GM18870 (cell line): ENCODE results near the gene STARD13.
"Not testable (repeated sequence)": the region's sequence is repeated elsewhere in the genome, so short reads cannot be mapped to it uniquely, and the experiment has no call there.

Experiments
- ATAC-seq: cut with Tn5 transposase; IDR thresholded peaks from one replicate; pipeline ENCODE4 v1.9.1; 2021; ENCODE audit warnings: moderate library complexity; ENCODE audit not compliant: unreplicated experiment

Gene STARD13

DNA sequence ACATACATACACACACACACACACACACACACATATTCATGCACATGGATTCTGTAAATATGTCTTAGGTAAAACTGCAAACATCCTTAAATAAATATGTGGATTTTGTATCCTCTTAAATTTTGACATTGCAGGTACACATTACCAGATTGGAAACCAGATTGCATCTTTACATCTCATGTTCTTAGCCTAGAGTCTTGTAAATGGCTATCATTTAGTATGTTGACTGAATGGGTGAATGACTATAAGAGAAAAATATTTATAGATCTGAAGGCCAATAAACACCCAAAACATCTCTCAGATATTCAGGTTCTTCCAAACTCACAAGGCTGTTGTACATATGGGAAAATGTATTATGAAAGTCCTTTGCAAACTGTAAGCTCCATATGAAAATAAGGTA lies 104.3 kb downstream of the STARD13 start:
- ATAC-seq = no peak

DNA sequence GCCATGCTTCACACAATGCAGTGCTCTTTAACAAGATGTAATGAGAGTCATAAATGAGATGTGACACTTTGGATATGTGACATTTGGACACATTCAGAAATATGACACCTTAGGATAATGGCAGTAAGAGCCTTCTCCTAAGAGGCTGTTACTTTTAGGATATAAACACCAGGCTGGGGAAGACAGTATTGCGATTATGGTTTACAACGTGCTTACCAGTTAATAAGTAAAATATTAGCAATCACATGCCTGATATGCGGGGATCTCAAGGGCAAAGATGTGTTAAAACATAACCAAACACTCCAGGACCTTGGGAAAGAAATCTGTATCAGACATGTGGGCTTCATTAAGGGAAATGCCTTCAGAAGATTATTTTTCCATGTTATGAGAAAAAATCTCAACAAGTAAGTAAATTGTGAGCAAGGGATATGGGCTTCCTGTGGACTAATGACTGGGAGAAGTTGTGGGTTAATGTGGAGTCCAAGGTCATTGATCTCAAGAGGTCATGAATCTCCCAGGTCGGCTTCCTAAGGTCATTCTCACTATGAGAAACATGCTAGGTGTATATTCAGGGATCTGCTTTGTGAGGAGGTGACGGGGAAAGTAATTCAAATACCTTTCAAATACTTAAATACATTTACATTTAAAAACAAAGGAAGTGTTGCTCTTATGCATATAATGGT lies 105.3 kb downstream of the STARD13 start:
- no peak for ATAC-seq

DNA sequence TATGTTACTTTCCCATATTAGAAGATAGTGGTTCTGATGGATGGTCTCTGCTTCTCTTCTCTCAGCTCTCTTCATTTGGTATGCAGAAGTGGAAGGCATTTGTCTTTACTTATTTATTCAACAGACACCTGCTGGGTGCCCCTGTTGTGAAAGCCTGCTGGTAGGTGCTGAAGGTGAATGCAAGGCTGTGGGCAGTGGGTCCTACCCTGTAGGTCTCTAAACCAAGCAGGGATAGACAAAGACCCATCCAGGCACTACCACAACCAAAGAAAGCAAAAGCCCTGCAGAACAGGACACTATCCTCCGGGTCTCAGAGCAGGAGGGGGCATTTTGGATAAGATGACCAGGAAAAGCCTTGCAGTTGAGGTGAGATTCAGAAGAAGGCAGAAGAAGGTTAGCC lies 106.1 kb downstream of the STARD13 start:
- ATAC-seq = no peak

DNA sequence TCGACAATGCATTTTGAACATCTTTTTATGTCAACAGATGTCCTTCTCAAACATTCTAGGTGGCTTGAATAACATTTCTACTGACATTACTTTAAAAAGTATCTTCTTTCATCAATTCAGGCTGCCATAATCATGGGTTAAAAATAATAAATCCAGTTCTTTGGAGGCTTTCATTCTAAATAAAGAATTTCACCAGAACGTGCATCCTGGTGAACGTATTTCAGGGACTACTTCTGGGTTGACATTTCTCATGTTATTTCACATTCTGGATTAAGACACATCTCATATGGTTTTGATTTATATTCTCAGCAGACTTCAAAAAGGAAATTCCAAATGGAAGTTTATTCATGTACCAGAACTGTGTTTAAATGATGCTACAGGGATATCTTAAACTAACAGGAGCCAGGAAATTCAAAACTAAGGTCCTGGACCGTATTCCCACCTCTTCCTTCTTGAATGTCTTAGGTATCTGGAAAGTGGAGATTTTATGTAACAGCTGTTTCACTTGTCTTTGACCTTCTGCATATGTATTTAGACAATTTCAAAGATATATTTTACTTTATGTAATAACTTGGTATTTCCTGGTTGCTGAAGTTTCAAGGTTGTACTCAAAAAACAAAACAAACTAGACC lies 107.2 kb downstream of the STARD13 start:
- ATAC-seq = no peak

DNA sequence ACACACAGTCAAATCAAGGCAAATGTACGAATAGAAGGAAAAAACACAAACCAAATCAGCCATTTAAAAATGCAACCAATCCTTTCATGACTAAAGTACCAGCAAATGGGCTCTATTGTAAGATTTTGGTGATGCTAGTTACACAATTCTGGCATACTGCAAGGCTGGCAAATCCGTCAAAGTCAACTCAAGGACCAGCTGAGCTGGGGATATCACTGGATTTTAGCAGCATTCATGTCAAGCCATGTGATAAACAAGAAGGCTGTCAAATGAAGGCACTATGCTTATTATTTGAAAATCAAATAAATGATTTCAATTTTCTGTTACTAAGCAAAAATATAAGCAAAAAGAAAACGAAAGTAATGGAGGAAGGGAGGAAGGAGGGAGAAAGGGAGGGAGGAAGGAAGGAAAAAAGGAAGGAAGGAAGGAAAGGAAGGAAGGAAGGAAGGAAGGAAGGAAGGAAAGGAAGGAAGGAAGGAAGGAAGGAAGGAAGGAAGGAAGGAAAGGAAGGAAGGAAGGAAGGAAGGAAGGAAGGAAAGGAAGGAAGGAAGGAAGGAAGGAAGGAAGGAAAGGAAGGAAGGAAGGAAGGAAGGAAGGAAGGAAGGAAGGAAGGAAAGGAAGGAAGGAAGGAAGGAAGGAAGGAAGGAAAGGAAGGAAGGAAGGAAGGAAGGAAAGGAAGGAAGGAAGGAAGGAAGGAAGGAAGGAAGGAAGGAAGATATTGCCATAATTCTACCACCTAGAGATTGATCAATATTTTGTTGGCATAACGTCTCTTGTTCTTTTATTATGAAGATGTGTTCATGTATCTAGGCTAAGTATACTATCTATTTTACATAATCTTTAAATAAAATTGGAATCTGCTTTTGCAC lies 108.0 kb downstream of the STARD13 start:
- ATAC-seq = not testable (repeated sequence)

DNA sequence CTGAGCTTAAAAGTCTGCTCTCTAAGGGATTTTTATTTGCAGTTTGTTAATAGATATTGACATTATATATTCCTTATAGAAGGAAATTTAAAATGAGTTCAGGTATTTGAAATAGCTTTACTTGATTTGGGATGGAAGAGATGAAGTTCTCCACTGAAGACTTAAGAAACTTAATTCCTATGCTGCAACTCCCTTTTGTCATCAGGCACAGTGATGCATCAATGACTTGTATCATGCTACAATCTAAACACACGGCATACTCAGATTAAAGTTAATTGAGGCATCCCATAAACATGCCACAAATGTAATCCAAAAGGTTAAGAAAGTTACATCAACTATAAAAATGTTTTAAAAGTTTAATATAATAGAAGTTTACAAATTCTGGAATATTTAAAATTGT lies 109.0 kb downstream of the STARD13 start:
- ATAC-seq = no peak

DNA sequence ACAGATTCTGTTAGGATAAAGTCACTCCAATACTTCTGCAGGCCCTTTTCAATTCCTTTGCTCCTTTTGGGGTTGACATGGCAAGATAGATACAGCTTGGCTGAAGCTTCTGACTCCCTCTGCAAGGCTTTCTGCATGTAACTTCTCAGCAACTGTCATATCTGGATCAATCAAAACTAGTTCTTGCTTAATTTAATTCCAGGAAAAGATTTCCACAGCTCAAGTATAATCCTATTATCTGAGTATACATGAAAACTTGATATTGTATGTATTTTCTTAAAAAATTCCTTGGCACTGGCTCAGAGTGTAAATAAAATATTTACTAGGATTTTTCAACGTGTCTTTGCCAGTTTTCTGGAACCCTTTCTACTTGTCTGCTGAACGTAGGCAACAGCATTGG lies 109.6 kb downstream of the STARD13 start:
- ATAC-seq = no peak

DNA sequence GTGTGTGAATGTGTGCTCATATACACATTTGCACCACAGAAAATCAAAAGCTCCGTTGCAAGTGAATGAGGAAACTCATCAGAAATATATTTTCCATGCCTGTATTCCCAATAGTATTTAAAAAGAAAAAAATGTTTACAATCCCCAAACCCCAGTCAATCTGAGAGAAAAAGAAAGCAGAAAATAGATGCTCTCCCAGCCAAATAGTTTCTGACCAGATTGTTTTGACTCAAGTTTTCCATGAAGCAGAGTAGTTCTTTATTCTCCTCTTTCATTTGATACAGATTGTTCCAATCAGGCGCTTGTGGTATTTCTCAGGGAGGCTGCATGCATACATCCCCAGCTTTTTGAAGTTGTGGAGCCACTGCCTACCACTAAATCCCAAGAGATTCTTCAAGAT lies 110.6 kb downstream of the STARD13 start:
- ATAC-seq = no peak

DNA sequence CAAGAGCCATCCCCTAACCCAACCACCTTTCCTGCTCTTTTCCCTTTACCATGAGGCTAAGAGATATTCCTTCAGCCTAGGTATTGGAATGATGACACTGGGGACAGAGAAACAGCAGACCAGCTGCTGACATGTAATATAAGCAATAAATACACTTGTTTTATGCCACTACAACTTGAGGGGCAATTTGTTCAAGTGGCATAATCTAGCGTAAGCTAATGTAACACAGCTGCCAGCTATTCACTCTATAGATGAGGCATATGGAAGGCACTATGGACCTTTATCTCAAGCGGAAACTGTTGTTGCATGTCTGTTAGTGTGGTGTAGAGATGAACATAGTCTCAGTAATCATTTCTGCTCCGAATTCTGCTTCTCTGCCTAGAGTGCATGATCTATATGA lies 111.1 kb downstream of the STARD13 start:
- no peak for ATAC-seq

DNA sequence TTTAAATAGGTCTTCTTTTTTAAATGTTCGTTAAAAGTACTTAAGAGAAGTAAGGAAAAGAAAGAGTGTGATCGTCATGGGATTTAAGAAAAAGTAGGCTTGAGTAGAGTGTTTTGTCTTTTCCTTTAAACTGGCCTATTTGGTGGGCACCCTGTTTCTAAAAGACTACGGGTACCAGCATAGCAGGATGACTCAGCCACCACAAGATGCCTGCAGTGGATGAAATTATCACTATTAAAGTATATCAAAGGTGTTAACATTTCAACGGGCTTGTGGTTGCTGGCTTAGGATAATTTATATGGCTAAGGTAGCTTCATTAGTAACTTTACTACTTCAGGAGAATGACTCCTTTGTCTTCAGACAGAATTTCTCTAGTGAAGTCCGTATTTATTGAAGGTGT lies 112.6 kb downstream of the STARD13 start:
- ATAC-seq = no peak

DNA sequence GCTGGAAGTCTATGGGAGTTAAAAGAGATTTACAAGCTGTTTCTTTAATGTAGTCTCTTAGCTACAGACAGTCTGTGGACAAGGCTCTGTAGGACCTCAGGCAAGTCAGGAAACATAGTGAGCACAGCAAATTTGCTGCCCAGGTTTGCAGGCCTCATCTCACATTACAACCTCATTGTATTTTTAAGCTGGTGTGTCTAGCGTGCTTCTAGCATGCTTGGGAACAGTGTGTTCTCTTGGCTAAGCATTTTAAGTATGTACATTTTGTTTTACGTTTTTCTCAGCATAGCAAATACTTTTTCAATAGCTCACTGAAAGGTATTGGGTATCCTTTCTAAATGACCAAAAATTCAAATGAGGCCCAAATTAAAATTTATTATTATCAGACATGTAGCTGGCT lies 113.2 kb downstream of the STARD13 start:
- no peak for ATAC-seq

DNA sequence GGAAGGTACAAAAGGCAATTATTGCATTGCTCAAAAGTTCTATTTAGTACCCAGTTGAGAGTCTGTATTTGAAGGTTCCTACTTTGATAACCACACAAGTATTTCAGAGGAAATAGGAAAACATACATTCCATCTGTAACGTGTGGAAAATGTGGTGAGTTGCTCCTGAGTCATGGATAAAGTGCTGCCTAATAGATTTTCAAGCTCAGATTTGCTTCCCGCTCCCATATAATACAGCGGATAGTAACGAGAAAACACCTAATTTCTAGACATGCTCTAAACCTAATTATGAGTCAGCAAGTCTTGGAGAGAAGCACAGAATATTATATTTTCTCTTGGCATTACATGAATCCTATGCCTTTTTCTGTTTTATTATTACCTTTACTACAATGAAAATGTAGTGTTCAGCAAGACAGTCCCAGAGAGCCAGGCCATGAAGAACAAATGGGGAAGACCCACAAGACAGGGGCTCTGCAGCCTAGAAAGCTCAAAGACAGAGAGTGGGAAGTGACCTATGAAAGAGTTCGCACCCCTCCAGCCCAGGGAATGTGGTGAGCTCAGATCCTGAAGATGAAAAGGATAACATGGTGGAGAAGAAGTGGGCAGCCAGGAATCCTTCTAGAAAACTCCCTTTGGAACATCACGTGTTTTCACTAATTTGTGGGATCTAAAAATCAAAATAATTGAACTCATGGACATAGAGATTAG lies 116.1 kb downstream of the STARD13 start:
- ATAC-seq = no peak

DNA sequence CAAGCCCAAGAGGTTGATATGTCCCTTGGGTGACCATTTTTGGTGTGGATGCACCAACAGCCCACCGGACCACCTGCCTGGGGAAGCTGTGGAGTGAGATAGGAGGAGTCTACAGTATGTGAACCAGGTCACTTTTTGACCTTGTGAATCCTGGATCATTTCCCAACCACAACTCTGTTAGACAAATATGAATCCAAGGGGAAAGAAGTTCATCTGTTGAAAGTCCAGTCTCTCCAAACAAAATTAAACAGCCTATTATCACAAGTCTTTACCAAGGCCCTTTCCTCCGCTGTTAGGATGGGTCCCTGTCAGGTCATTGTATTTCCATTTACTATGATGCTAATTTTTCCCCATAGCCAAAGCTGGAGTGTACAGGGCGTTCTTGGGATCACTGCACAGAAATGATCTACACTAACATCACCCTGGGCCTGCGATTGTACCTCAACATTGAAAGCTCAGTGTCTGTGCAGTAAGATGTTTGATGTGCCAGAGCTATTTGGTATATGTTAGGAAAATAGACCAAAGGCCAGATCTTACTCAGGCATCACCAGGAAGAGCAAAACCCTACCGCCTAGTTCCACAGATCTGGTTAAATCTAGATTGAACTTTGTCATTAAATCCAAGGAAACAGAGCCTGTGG lies 117.1 kb downstream of the STARD13 start:
- ATAC-seq = no peak

DNA sequence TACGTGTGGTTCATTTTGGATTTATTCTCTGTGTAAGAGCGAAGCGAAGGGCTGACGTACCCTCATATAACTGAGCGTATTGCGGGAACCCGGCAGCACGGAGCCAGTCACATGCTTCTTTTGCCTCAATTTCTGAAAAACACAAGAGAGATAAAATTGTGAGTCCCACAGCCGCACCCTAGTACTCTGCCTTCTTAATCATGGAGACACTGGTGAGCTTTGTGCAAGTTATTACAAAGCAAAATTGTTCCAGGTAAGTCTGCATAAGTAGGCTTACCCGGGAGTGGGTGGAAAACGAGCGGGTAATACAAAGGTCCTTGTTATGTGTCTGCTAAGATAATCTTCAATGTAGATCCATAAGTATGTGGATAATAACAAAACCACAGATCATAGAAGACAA lies 118.1 kb downstream of the STARD13 start:
- no peak for ATAC-seq

DNA sequence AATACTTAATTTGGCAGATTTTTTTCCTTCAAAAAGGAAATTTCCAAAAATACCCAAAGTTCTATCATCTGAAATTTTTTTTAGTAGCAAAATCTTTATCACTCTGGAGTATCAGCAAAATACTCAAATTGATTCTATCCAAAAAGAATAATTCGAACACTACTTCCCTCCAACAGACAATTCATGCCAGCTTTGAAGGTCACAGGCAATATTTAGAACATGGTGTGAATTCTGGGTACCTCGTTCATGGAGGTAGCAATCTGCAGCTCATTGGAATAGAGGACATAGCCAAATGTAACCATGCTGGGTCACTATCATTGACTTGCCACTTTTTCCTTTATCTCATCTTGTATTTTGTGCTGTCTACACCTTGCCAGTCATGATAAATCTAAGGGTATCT lies 119.8 kb downstream of the STARD13 start:
- no peak for ATAC-seq

DNA sequence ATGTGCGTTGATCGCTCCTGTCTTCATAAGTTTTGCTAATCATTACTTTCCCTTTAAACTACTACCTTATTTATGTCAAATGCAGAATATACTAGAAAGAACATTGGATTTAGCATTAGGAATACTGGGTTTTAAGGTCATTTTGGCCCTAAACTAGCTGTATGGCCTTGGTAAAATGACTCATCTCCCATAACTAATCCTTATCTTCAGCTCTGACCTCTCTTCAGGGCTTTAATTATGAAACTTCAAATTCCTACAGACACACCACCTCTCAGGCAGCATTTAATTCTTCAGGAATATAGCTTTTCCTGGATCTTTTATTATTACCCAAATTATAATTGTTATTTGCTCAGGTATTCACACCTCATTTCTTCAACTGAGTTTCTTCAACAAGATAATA lies 121.2 kb downstream of the STARD13 start:
- no peak for ATAC-seq

DNA sequence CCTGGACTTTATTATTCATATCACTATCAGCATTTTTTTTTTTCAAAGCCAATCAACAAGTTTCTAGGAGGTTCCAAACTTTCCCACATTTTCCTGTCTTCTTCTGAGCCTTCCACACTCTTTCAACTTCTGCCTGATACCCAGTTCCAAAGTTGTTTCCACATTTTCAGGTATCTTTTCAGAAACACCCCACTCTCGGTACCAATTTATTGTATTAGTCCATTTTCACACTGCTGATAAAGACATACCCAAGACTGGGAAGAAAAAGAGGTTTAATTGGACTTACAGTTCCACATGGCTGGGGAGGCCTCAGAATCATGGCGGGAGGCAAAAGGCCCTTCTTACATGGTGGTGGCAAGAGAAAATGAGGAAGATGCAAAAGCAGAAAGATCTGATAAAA lies 122.8 kb downstream of the STARD13 start:
- not testable (repeated sequence) for ATAC-seq

DNA sequence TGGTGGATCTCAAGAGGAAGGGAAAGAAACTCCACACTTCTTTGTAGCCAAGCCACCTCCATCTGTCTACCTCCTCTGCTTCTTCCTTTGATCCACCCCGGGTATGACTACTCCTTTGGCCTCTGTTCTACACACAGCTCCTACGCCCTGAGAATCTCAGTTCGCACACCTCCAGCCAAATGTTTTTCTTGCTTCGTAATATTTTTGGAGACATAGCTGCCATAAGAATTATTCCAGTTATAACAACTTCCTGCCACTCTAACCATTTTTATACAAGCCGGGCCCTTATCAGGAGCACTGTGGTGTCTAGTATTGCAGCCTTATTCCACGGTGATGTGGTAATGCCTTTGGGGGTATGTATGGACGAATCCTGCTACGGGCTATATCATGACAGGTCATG lies 126.7 kb downstream of the STARD13 start:
- ATAC-seq = no peak

DNA sequence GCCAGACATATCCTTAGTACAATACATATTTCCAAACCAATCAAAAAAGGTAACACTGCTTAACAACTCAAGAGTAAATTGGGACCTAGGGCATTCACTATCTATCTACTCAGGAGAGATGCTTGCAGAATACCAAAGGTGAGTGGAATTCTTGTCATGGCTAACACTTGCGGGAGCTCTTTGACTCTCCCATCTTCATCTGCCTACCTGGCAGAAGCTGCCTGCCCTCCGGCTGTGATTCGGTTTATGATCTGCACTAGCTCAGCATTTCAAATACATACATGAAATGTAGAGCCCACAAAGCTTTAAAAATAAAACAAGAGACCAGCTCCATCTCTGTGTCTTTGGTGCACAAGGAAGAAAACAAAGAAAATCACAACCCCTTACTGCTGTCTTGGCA lies 127.3 kb downstream of the STARD13 start:
- ATAC-seq = no peak

DNA sequence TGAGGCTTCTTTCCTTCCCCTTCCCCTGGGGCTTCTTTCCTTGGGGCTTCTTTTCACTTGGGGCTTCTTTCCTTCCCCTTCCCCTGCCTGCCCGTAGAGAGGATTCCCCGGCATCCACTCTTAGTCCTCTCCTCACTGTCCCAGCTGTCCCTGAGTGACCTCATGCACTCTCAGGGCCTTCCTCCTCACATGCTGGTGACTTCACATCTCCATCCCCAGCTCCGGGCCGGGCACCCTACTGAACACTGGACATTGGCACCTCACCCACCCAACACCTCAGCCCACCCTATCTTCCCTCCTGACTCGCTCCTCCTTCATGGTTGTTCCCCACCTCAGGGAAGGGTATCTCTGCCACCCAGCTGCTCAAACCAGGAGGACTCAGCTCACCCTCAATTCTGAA lies 130.6 kb downstream of the STARD13 start:
- ATAC-seq = no peak
